Cardiac muscle cell (in vitro differentiated cells and primary cell): ENCODE data around the gene TBXAS1. TPM values are rescaled to one million over a fixed set of nuclear protein-coding genes. Genes with fewer than 3 reads are reported as not detected.
A peak's percentile ranks its signal among the peaks of the same experiment; 100 is the strongest.

Source experiments
- DNase-seq, 2 donors: peaks; one replicate each; pipeline versions ENCODE4 v3.0.0 to v3.0.0-alpha.2; 2010 to 2017; ENCODE audit warnings: low read depth in 1 of 2, low spot score in 1 of 2
- H3K27ac ChIP-seq: fragments of 200-600 bp; sonication (generic); 2 replicates; pipeline ENCODE4 v1.5.1; 2016
- H3K27me3 ChIP-seq: fragments of 200-600 bp; sonication (generic); 2 replicates; pipeline ENCODE4 v1.6.0; 2016; ENCODE audit warnings: control low read depth
- H3K36me3 ChIP-seq: fragments of 200-600 bp; sonication (generic); 2 replicates; pipeline ENCODE4 v1.5.1; 2016; ENCODE audit warnings: control low read depth
- H3K4me1 ChIP-seq: fragments of 200-600 bp; sonication (generic); 2 replicates; pipeline ENCODE4 v1.8.1; 2017; ENCODE audit warnings: low read depth, mild to moderate bottlenecking, mixed run types
- H3K4me3 ChIP-seq: fragments of 200-600 bp; sonication (generic); 2 replicates; pipeline ENCODE4 v1.5.1; 2016; ENCODE audit warnings: mild to moderate bottlenecking
- H3K9me3 ChIP-seq: fragments of 200-600 bp; sonication (generic); 2 replicates; pipeline ENCODE4 v1.5.1; 2017; ENCODE audit warnings: low read depth, mild to moderate bottlenecking, control low read depth
- polyA plus RNA-seq: library from polyadenylated mRNA; unstranded; fragments of >200 nt; fragmentation: Nextera tagmentation; extraction: Ambion mirVana; gene quantifications from 2 replicates; pipeline ENCODE4 v1.2.1, GENCODE V29; 2016
- total RNA-seq: library from RNA; depleted of rRNA; stranded (reverse); fragments of >200 nt; gene quantifications from 2 replicates; pipeline ENCODE4 v1.2.3, GENCODE V29; 2016
- TF ChIP-seq, protein P1 (sequence below): IDR thresholded peaks from 2 replicates; pipeline ENCODE4 v1.5.1; 2012; ENCODE audit warnings: low read depth, mild to moderate bottlenecking, low read length

The TBXAS1 gene
- total and polyA plus RNA-seq, 2 experiments from 2014 or later = 0.83 to 6.2 TPM

DNA sequence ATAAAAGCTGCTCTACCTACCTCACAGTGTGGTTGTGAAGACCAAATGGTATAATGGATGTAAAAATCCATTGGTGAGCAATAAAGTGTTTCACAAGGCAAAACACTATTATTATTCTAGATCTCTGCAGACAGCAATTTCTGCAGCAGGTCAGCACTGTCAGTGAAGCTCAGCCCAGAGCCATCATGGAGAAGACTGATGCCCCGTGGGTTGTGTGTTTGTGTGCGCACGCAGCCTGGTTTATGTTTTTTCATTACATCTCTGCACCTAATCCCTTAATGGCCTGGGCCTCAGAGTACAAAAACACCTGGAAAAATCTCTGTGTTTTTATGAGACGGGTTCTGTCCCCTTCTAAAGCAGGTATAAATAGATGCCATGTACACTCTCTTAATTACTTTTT, 169.5 kb downstream of the TBXAS1 start:
- H3K36me3 ChIP-seq = no peaks in the 10 kb centered on the region
- H3K4me1 ChIP-seq = peaks cover 9% of the 10 kb centered on the region
- TF ChIP-seq, protein P1, sequence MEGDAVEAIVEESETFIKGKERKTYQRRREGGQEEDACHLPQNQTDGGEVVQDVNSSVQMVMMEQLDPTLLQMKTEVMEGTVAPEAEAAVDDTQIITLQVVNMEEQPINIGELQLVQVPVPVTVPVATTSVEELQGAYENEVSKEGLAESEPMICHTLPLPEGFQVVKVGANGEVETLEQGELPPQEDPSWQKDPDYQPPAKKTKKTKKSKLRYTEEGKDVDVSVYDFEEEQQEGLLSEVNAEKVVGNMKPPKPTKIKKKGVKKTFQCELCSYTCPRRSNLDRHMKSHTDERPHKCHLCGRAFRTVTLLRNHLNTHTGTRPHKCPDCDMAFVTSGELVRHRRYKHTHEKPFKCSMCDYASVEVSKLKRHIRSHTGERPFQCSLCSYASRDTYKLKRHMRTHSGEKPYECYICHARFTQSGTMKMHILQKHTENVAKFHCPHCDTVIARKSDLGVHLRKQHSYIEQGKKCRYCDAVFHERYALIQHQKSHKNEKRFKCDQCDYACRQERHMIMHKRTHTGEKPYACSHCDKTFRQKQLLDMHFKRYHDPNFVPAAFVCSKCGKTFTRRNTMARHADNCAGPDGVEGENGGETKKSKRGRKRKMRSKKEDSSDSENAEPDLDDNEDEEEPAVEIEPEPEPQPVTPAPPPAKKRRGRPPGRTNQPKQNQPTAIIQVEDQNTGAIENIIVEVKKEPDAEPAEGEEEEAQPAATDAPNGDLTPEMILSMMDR = no peak
- H3K4me3 ChIP-seq = no peak overlapping the region
- no peak for DNase-seq
- no peaks in the 10 kb centered on the region for H3K27me3 ChIP-seq
- H3K27ac ChIP-seq = no peak overlapping the region
- H3K9me3 ChIP-seq = no peaks in the 10 kb centered on the region

DNA sequence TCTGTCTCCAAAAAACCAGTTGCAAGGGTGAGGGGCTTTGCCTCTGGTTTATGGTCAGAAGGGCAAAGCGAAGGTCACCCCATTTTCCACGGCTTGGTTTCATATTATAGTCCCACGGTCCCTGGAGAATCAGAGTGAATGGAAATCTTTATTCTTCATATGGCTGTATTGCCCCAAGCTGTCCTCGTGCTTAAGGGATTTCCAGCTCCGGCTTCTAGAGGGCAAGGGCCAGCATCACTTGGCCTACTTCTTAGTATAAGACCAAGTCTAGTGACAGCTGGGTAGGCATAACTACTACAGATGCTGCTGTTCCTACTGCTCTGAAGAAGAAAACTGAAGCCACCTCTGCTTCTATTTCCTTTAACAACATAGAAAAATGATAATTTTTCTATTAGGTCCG, 170.5 kb downstream of the TBXAS1 start:
- H3K36me3 ChIP-seq = no peaks in the 10 kb centered on the region
- H3K4me3 ChIP-seq = no peak overlapping the region
- H3K27ac ChIP-seq = no peak overlapping the region
- peaks cover 8% of the 10 kb centered on the region for H3K4me1 ChIP-seq
- no peak for DNase-seq
- H3K9me3 ChIP-seq = no peaks in the 10 kb centered on the region
- no peaks in the 10 kb centered on the region for H3K27me3 ChIP-seq
- TF ChIP-seq, protein P1 = no peak

DNA sequence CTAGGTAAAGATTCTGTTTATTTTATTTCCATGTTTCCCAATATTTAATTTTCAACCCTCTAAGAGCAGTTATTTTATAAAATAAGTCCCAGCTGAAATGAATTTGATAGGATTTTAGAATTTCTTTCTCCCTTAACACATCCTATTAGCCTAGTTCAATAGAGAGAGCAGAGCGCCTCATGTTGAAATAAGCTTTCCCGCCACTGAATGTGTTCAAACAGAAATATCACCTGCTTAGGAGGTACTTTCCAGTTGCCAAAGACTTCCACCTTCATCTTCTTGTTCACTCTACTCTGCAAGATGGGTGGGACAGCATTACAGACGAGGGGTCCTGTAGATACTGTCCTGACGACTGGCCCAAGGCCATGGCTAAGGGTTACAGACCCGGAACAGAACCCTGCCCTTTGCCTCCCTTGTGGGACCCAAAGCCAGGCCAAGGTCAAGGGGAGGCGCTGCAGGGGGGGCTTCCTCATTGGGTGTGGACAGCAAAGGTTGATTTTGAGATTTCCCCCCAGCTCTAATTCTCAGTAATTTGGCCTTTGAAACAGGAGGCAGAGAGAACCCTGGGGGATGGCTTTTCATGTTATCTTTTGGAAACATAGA, 171.7 kb downstream of the TBXAS1 start:
- Histone ChIP-seq H3K9me3 (no peaks in the 10 kb centered on the region), H3K4me1 (no peaks in the 10 kb centered on the region), H3K36me3 (no peaks in the 10 kb centered on the region), H3K27ac (no peak overlapping the region), H3K4me3 (no peak overlapping the region), H3K27me3 (no peaks in the 10 kb centered on the region)
- DNase-seq = no peak
- TF ChIP-seq, protein P1 = no peak

DNA sequence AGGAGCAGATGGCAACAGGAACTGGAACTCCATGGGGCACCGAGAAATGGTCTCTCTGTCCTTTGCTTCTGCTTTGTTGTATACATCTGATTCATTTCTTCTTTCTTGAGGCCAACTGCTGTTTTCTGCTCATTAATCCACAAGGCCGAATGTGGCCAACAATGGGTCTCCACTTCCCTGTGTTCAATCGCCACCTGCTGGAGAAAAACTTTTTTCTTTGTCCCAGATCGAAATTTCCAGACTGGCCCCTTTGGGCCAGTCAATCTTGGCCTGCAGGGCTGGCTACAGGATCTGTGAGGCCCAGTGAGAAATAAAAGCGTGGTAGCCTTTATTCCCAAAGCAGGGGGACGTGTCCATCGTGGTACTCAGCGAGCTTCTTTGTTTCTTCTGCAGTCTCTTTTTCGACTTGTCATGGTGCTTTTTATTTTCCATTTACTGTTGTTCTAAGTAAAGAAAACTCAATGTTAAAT, 174.9 kb downstream of the TBXAS1 start:
- Histone ChIP-seq H3K4me3 (no peak overlapping the region), H3K4me1 (no peaks in the 10 kb centered on the region), H3K36me3 (no peaks in the 10 kb centered on the region), H3K9me3 (no peaks in the 10 kb centered on the region), H3K27ac (no peak overlapping the region), H3K27me3 (no peaks in the 10 kb centered on the region)
- TF ChIP-seq, protein P1 = peak; percentile 55
- peak; percentile 71 to 81 for DNase-seq

DNA sequence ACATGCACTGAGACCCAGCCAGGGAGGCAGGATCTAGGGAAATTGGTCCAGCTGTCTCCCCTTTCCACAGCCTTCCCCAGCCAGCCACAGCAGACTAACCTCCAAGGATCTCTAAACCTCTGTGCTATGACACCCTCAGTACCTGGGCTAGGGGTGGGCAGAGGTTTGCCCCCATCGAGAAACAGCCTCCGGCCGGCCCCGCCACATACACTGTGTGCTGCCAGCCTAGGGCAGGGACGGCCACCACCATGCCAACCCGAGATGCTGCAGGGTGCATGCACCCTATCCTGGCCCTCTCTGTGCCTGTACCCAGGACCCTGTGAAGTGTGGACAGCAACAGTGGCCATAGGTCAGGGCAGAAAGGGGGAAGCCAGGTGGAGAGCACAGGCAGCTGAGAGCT, 175.6 kb downstream of the TBXAS1 start:
- Histone ChIP-seq H3K4me1 (no peaks in the 10 kb centered on the region), H3K27ac (no peak overlapping the region), H3K27me3 (no peaks in the 10 kb centered on the region), H3K4me3 (no peak overlapping the region), H3K36me3 (no peaks in the 10 kb centered on the region), H3K9me3 (no peaks in the 10 kb centered on the region)
- TF ChIP-seq, protein P1 = no peak
- no peak for DNase-seq
